LNCAP (cell line): ENCODE data around the gene STIP1.

ENCODE experiments used
- CTCF ChIP-seq: fragments of 450-650 bp; IDR thresholded peaks from 2 replicates; pipeline ENCODE4 v1.5.1; 2017; ENCODE audit warnings: mild to moderate bottlenecking

Gene STIP1

DNA sequence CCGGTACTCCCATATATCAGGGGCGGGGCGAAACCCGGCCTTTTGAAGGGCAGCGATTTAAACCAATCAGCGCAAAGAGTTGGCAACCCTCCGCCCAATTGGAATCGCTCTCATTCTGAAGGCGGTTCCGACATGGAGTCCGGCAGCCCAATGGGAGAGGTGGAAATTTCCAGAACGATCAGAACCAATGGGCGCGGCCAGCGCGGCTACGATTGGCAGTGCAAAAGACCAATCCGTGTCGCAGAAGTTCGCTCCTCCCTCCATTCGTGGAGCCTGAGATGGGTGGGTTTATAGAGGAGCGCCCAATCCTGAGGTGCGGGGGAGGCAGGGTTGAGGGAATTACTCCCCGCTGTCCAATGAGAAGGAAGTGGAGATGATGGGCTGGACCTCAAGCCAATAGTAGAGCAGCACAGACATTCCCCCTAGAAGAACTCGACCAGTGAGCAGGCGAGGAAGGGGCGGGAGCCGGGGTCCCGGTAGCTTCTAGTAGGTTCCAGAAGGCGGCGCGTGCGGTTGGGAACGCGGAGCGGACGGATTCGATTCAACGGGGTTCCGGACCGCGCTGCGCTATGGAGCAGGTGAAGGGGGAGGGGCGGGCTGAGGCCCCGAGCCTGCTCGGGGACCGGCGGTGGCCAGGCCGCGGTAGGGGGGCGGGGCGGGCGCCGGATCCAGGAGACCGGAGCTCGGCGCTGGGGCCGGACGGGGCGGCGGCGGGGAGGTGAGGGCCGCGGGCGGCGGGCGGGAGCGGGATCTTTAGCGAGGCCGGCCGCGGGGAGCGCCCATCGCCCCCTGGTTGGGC lies at the start of gene STIP1:
STIP1 (plus strand) TSS at position 479 of the 799 bp plus-strand sequence; CDS start at position 570, 91 bp downstream.
- TF ChIP-seq CTCF = peak; percentile 28; the same call in 1 of the 2 replicates

- no peak for TF ChIP-seq CTCF
Measured at GRCh38 chr11:64136765-64137441, 49.1 kb upstream of the STIP1 start.

- no peak for TF ChIP-seq CTCF
Measured at GRCh38 chr11:64138398-64138797, 47.6 kb upstream of the STIP1 start.

DNA sequence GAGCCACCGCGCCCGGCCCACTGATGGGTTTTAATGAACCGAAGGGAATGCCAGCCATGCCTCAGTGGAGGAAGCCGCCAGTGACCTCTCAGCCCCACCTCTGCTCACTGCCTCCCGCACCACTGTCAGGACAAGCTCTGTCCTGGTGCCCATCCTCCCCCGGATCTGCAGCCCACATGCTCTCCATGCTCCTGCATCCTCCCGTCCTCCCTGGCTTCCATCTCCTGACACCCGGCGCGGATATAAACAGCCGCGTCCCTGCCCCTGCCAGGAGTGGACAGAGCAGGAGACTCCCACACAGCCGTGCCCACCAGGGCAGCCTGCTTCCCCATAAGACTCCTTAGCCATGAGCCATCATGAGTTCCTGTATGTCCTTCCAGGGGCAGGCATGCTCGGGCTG lies 46.9 kb upstream of the STIP1 start:
- TF ChIP-seq CTCF = no peak

DNA sequence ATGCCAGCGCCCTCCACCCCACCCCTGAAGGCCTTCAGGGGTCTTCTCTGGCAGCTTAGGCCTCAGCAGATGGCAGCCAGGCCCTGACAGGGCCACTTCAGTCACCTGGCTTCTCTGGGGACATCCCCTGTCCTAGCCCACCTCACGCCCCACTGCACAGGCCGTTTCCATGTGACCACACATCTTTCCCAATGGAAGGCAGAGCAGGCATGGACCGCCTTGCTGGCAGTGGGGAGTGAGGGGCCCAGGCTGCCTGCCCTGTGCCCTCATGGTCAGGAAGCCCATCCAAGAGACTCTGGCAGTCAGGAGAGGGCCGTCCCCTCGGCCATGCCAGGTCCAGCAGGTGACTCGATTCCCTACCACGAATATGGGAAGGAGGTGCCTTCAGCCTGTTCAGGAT lies 45.9 kb upstream of the STIP1 start:
- TF ChIP-seq CTCF = no peak

DNA sequence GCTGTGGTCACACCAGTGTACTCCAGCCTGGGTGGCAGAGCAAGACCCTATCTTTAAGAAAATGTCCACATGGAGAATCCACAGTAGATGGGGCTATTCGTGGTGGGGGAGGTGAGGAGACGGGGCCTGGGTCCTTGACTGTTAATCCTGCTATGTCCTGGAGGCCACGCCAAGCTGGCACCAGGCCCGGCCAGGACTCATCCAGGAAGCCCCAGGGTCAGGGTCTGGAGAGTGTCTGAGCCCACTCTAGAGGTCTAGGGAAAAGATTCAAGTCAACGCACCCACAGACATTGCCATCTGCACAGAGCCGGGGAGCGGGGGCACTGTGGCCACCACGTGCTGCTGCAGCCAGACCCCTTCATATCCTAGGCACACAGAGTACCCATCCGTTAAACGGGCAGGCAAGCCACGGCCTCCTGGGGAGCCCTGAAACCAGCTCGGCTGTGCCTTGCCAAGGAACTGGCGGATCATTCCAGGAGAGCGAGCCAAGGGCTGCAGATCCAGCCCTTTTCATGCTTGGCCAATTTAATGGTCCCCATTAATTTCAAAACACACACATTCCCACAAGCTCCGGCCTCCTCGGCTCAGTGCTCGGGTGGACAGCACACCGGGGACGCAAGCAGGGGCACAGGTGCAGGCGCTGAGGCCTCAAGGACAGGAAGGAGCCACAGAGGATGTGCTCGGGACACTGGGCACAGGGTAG lies 44.7 kb upstream of the STIP1 start:
- TF ChIP-seq CTCF = no peak

GRCh38 chr11:64144587-64145472 lies 41.1 kb upstream of the STIP1 start:
- no peak for TF ChIP-seq CTCF
